K562 (cell line): ENCODE results near the gene SP6.

Experiments
- CTCF ChIP-seq, 3 experiments: IDR thresholded peaks in 2 of 3; conservative IDR thresholded peaks in 1 of 3; 2 replicates each; pipeline ENCODE4 v1.5.1; 2011 to 2012; ENCODE audit warnings: low read length in 3 of 3, mild to moderate bottlenecking in 3 of 3, control low read depth in 2 of 3, improper control_type of control experiment in 1 of 3, inconsistent platforms in 1 of 3, low read depth in 1 of 3, mixed read lengths in 1 of 3, moderate library complexity in 1 of 3; ENCODE audit not compliant: insufficient read depth in 2 of 3
- ERF ChIP-seq: fragments of 450-650 bp; formaldehyde crosslinking; IDR thresholded peaks from 2 replicates; pipeline ENCODE4 v1.4.0; 2020; ENCODE audit warnings: mild to moderate bottlenecking, mixed read lengths
- FOXK1 ChIP-seq: sonication (generic); formaldehyde crosslinking; IDR thresholded peaks from 2 replicates; pipeline ENCODE4 v1.8.0; 2022; ENCODE audit warnings: missing genetic modification reagents, mild to moderate bottlenecking, borderline replicate concordance
- POLR2A ChIP-seq: fragments of 450-650 bp; conservative IDR thresholded peaks from 2 replicates; pipeline ENCODE4 v1.6.1; 2016
- POLR2AphosphoS5 ChIP-seq: IDR thresholded peaks from 2 replicates; pipeline ENCODE4 v1.6.1; 2011; ENCODE audit warnings: mild to moderate bottlenecking, low read depth, low read length, moderate library complexity; ENCODE audit not compliant: control insufficient read depth, insufficient read depth
- POLR2H ChIP-seq: IDR thresholded peaks from 2 replicates; pipeline ENCODE4 v1.6.1; 2016; ENCODE audit warnings: missing genetic modification characterization, low read depth, mild to moderate bottlenecking, control low read depth, missing compliant biosample characterization, moderate library complexity
- RFX5 ChIP-seq: IDR thresholded peaks from 2 replicates; pipeline ENCODE4 v1.6.1; 2011; ENCODE audit warnings: low read depth, mild to moderate bottlenecking, improper control_type of control experiment, low read length
- TCF15 ChIP-seq: fragments of 250-450 bp; sonication (Bioruptor Pico); IDR thresholded peaks from 2 replicates; pipeline ENCODE4 v1.8.0; 2022; ENCODE audit warnings: moderate library complexity, mild to moderate bottlenecking, inconsistent platforms
- ZFPM2 ChIP-seq: fragments of 250-450 bp; sonication (Bioruptor Pico); IDR thresholded peaks from 2 replicates; pipeline ENCODE4 v1.5.1; 2022; ENCODE audit warnings: mild to moderate bottlenecking
- ZNF253 ChIP-seq: fragments of 250-450 bp; sonication (Bioruptor Pico); conservative IDR thresholded peaks from 2 replicates; pipeline ENCODE4 v1.6.1; 2021; ENCODE audit warnings: mild to moderate bottlenecking

GRCh38 chr17:47877368-47878034 is 26.5 kb upstream of the SP6 start:
- no peak for TF ChIP-seq RFX5
- no peak for TF ChIP-seq ZNF253 (CRISPR knock-in tag)
- TF ChIP-seq TCF15 (CRISPR knock-in tag) = no peak
- no peak for TF ChIP-seq ERF (CRISPR knock-in tag)
- peak; percentile 51; the same call in 1 of the 2 replicates for TF ChIP-seq POLR2AphosphoS5
- no peak for TF ChIP-seq POLR2A
- TF ChIP-seq POLR2H (tag) = no peak
- TF ChIP-seq FOXK1 (CRISPR knock-in tag) = no peak
- no peak for TF ChIP-seq CTCF (IDR thresholded peaks at IDR 0.05 in 2 of 3, conservative IDR thresholded peaks at IDR 0.05 in 1 of 3; ENCODE audit: insufficient read depth in 2 of 3, low read depth in 1 of 3, low read length in 3 of 3)
- no peak for TF ChIP-seq ZFPM2
